GM12878 (cell line): ENCODE data around the gene VTA1.

Experiments
- BMI1 ChIP-seq: fragments of 450-650 bp; IDR thresholded peaks from 2 replicates; pipeline ENCODE4 v1.6.1; 2016; ENCODE audit warnings: mild to moderate bottlenecking, moderate library complexity, borderline replicate concordance
- CBX3 ChIP-seq: fragments of 200-600 bp; sonication (generic); IDR thresholded peaks from 2 replicates; pipeline ENCODE4 v1.6.1; 2016; ENCODE audit warnings: low read depth, borderline replicate concordance
- CEBPB ChIP-seq, 2 experiments: fragments of 150-350 bp in 1 of 2; IDR thresholded peaks; 2 replicates each; pipeline ENCODE4 v1.6.1; 2012 to 2014; ENCODE audit warnings: low read depth in 2 of 2, low read length in 2 of 2, borderline replicate concordance in 1 of 2, inconsistent platforms in 1 of 2
- EP300 ChIP-seq, 2 experiments: fragments of 150-350 bp in 1 of 2; IDR thresholded peaks; 2 replicates each; pipeline ENCODE4 v1.6.1; 2011 to 2012; ENCODE audit warnings: low read depth in 2 of 2, low read length in 2 of 2, borderline replicate concordance in 1 of 2, improper control_type of control experiment in 1 of 2, inconsistent platforms in 1 of 2; ENCODE audit not compliant: control insufficient read depth in 1 of 2
- EZH2 ChIP-seq: IDR thresholded peaks from 2 replicates; pipeline ENCODE4 v1.6.1; 2012; ENCODE audit warnings: low read depth, mild to moderate bottlenecking, control low read depth, inconsistent platforms, low read length, borderline replicate concordance; ENCODE audit not compliant: control insufficient read depth
- GABPA ChIP-seq: IDR thresholded peaks from 2 replicates; pipeline ENCODE4 v1.6.1; 2014; ENCODE audit warnings: antibody characterized with exemption, low read depth, mild to moderate bottlenecking, inconsistent platforms
- NFIC ChIP-seq: IDR thresholded peaks from 2 replicates; pipeline ENCODE4 v1.6.1; 2012; ENCODE audit warnings: low read depth, mild to moderate bottlenecking, inconsistent platforms, low read length, moderate library complexity
- RB1 ChIP-seq: fragments of 450-650 bp; formaldehyde crosslinking; IDR thresholded peaks from 2 replicates; pipeline ENCODE4 v1.6.1; 2017; ENCODE audit warnings: mild to moderate bottlenecking, borderline replicate concordance
- SMC3 ChIP-seq: IDR thresholded peaks from 2 replicates; pipeline ENCODE4 v1.6.1; 2011; ENCODE audit warnings: low read length, improper control_type of control experiment, borderline replicate concordance
- SUPT20H ChIP-seq: IDR thresholded peaks from 2 replicates; pipeline ENCODE4 v1.6.1; 2011; ENCODE audit warnings: low read depth, mild to moderate bottlenecking, low read length, moderate library complexity, borderline replicate concordance; ENCODE audit not compliant: control insufficient read depth
- TCF12 ChIP-seq: IDR thresholded peaks from 2 replicates; pipeline ENCODE4 v1.6.1; 2011; ENCODE audit warnings: low read depth, mild to moderate bottlenecking, low read length
- TF ChIP-seq, protein P1 (sequence below), 3 experiments: IDR thresholded peaks in 2 of 3; conservative IDR thresholded peaks in 1 of 3; 2 replicates each; pipeline ENCODE4 v1.5.1; 2011; ENCODE audit warnings: low read depth in 3 of 3, low read length in 3 of 3, mild to moderate bottlenecking in 3 of 3, control low read depth in 2 of 3, moderate library complexity in 2 of 3, inconsistent platforms in 1 of 3, mixed read lengths in 1 of 3; ENCODE audit not compliant: control insufficient read depth in 2 of 3, insufficient read depth in 1 of 3; ENCODE audit errors: extremely low read depth in 1 of 3
- TF ChIP-seq, protein P2 (sequence below): fragments of 450-650 bp; IDR thresholded peaks from 2 replicates; pipeline ENCODE4 v1.6.1; 2017; ENCODE audit warnings: low read depth, mild to moderate bottlenecking, moderate library complexity

- TF ChIP-seq, protein P1, sequence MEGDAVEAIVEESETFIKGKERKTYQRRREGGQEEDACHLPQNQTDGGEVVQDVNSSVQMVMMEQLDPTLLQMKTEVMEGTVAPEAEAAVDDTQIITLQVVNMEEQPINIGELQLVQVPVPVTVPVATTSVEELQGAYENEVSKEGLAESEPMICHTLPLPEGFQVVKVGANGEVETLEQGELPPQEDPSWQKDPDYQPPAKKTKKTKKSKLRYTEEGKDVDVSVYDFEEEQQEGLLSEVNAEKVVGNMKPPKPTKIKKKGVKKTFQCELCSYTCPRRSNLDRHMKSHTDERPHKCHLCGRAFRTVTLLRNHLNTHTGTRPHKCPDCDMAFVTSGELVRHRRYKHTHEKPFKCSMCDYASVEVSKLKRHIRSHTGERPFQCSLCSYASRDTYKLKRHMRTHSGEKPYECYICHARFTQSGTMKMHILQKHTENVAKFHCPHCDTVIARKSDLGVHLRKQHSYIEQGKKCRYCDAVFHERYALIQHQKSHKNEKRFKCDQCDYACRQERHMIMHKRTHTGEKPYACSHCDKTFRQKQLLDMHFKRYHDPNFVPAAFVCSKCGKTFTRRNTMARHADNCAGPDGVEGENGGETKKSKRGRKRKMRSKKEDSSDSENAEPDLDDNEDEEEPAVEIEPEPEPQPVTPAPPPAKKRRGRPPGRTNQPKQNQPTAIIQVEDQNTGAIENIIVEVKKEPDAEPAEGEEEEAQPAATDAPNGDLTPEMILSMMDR (IDR thresholded peaks at IDR 0.05 in 2 of 3, conservative IDR thresholded peaks at IDR 0.05 in 1 of 3; ENCODE audit: control insufficient read depth in 2 of 3, extremely low read depth in 1 of 3, insufficient read depth in 1 of 3, low read depth in 3 of 3, low read length in 3 of 3): no peak
- TF ChIP-seq TCF12: no peak
- no peak for TF ChIP-seq SMC3
- no peak for TF ChIP-seq SUPT20H
- TF ChIP-seq, protein P2, sequence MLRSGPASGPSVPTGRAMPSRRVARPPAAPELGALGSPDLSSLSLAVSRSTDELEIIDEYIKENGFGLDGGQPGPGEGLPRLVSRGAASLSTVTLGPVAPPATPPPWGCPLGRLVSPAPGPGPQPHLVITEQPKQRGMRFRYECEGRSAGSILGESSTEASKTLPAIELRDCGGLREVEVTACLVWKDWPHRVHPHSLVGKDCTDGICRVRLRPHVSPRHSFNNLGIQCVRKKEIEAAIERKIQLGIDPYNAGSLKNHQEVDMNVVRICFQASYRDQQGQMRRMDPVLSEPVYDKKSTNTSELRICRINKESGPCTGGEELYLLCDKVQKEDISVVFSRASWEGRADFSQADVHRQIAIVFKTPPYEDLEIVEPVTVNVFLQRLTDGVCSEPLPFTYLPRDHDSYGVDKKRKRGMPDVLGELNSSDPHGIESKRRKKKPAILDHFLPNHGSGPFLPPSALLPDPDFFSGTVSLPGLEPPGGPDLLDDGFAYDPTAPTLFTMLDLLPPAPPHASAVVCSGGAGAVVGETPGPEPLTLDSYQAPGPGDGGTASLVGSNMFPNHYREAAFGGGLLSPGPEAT: no peak
- TF ChIP-seq CEBPB (IDR thresholded peaks at IDR 0.05; ENCODE audit: borderline replicate concordance in 1 of 2, low read depth in 2 of 2, low read length in 2 of 2): no peak
- TF ChIP-seq EP300 (IDR thresholded peaks at IDR 0.05; ENCODE audit: borderline replicate concordance in 1 of 2, control insufficient read depth in 1 of 2, low read depth in 2 of 2, low read length in 2 of 2): no peak
- TF ChIP-seq GABPA: no peak
- TF ChIP-seq EZH2: no peak
- TF ChIP-seq NFIC: no peak
- no peak for TF ChIP-seq CBX3
- TF ChIP-seq RB1: no peak
- no peak for TF ChIP-seq BMI1
These were observed 91.8 kb downstream of the VTA1 start for GRCh38 chr6:142238881-142239280.
